HEK293T (cell line): ENCODE data around the gene UCMA.
"Not testable (repeated sequence)": the region's sequence is repeated elsewhere in the genome, so short reads cannot be mapped to it uniquely, and the experiment has no call there.

Experiments used
- CTCF ChIA-PET: fragments of 350-600 bp; formaldehyde crosslinking; extraction: SDS; loops from one replicate; lab custom pipeline; 2021; ENCODE audit warnings: antibody characterized with exemption, inconsistent platforms; lab: Yijun Ruan, JAX
- POLR2A ChIA-PET: fragments of 350-600 bp; formaldehyde crosslinking; extraction: SDS; loops from one replicate; lab custom pipeline; 2020; ENCODE audit warnings: antibody characterized with exemption, inconsistent platforms; lab: Yijun Ruan, JAX
- DNase-seq: peaks from one replicate; pipeline ENCODE4 v3.0.0; 2012; ENCODE audit warnings: mixed read lengths; ENCODE audit errors: extremely low spot score
- ARNT ChIP-seq: fragments of 450-650 bp; IDR thresholded peaks from 2 replicates; pipeline ENCODE4 v1.6.1; 2017; ENCODE audit warnings: mild to moderate bottlenecking
- BHLHE40 ChIP-seq: fragments of 450-650 bp; IDR thresholded peaks from 2 replicates; pipeline ENCODE4 v1.6.1; 2016; ENCODE audit warnings: mild to moderate bottlenecking, moderate library complexity, borderline replicate concordance
- CTBP1 ChIP-seq: fragments of 450-650 bp; IDR thresholded peaks from 2 replicates; pipeline ENCODE4 v1.6.1; 2016; ENCODE audit warnings: borderline replicate concordance
- ELF4 ChIP-seq: fragments of 450-650 bp; IDR thresholded peaks from 2 replicates; pipeline ENCODE4 v1.6.1; 2017; ENCODE audit warnings: antibody characterized with exemption
- FOXA1 ChIP-seq: fragments of 450-650 bp; IDR thresholded peaks from 2 replicates; pipeline ENCODE4 v1.6.1; 2016; ENCODE audit warnings: mild to moderate bottlenecking
- FOXK2 ChIP-seq: fragments of 450-650 bp; IDR thresholded peaks from 2 replicates; pipeline ENCODE4 v1.6.1; 2016; ENCODE audit warnings: mild to moderate bottlenecking
- FOXM1 ChIP-seq: fragments of 450-650 bp; IDR thresholded peaks from 2 replicates; pipeline ENCODE4 v1.6.1; 2017; ENCODE audit warnings: mild to moderate bottlenecking, borderline replicate concordance
- HDGF ChIP-seq: fragments of 450-650 bp; IDR thresholded peaks from 2 replicates; pipeline ENCODE4 v1.6.1; 2017; ENCODE audit warnings: antibody characterized with exemption, borderline replicate concordance
- L3MBTL2 ChIP-seq: fragments of 450-650 bp; conservative IDR thresholded peaks from 2 replicates; pipeline ENCODE4 v1.6.1; 2016; ENCODE audit warnings: mild to moderate bottlenecking
- LEF1 ChIP-seq: fragments of 450-650 bp; IDR thresholded peaks from 2 replicates; pipeline ENCODE4 v1.6.1; 2017; ENCODE audit warnings: mild to moderate bottlenecking, borderline replicate concordance
- NFRKB ChIP-seq: fragments of 450-650 bp; IDR thresholded peaks from 2 replicates; pipeline ENCODE4 v1.6.1; 2016; ENCODE audit warnings: mild to moderate bottlenecking, moderate library complexity
- PKNOX1 ChIP-seq: fragments of 450-650 bp; IDR thresholded peaks from 2 replicates; pipeline ENCODE4 v1.6.1; 2016
- SP1 ChIP-seq: fragments of 450-650 bp; IDR thresholded peaks from 2 replicates; pipeline ENCODE4 v1.6.1; 2017
- SUZ12 ChIP-seq: fragments of 450-650 bp; IDR thresholded peaks from 2 replicates; pipeline ENCODE4 v1.6.1; 2016; ENCODE audit warnings: mild to moderate bottlenecking
- TARDBP ChIP-seq: fragments of 450-650 bp; IDR thresholded peaks from 2 replicates; pipeline ENCODE4 v1.6.1; 2016
- ZNF384 ChIP-seq: fragments of 450-650 bp; IDR thresholded peaks from 2 replicates; pipeline ENCODE4 v1.6.1; 2016

UCMA gene

GRCh38 chr10:13238271-13239077 is 4.3 kb upstream of the UCMA start:
- TF ChIP-seq SP1 (no peak), HDGF (no peak), ELF4 (no peak), TARDBP (no peak), SUZ12 (no peak), PKNOX1 (no peak), ZNF384 (no peak), LEF1 (no peak), FOXM1 (no peak), NFRKB (no peak), L3MBTL2 (no peak), CTBP1 (no peak), ARNT (no peak), FOXA1 (no peak), BHLHE40 (no peak), FOXK2 (no peak)
- ChIA-PET POLR2A (no interaction called here), CTCF (no interaction called here)
- DNase-seq: no peak

- ChIA-PET POLR2A (no interaction called here), CTCF (interaction anchor here (0.6 kb wide), 1 partner anchor 8 kb away, joined by 3 read pairs; no protein-coding TSS in a partner anchor)
- no peak for DNase-seq
- TF ChIP-seq ARNT (no peak), FOXM1 (no peak), BHLHE40 (no peak), SUZ12 (no peak), FOXK2 (no peak), TARDBP (no peak), NFRKB (no peak), PKNOX1 (no peak), FOXA1 (no peak), L3MBTL2 (no peak), HDGF (no peak)
These were observed 2.5 kb upstream of the UCMA start for GRCh38 chr10:13236638-13237037.

GRCh38 chr10:13234736-13235135 is 562 bp upstream of the UCMA start:
- POLR2A ChIA-PET, CTCF ChIA-PET, DNase-seq: not testable (repeated sequence)

GRCh38 chr10:13233358-13233757 is 816 bp downstream of the UCMA start:
- DNase-seq: no peak
- POLR2A ChIA-PET: no interaction called here
- CTCF ChIA-PET: no interaction called here
- TF ChIP-seq ARNT (no peak), LEF1 (no peak), L3MBTL2 (no peak), SUZ12 (no peak), TARDBP (no peak), FOXK2 (no peak), FOXA1 (no peak), HDGF (no peak), PKNOX1 (no peak)

GRCh38 chr10:13231808-13232207 is 2.4 kb downstream of the UCMA start:
- ChIA-PET CTCF (no interaction called here), POLR2A (no interaction called here)
- DNase-seq: no peak
- no peak for TF ChIP-seq PKNOX1
- no peak for TF ChIP-seq FOXK2
- TF ChIP-seq FOXM1: no peak
- TF ChIP-seq FOXA1: no peak
- TF ChIP-seq ARNT: no peak
- TF ChIP-seq SUZ12: no peak
- no peak for TF ChIP-seq TARDBP
- TF ChIP-seq NFRKB: no peak
- no peak for TF ChIP-seq LEF1
- no peak for TF ChIP-seq HDGF
- TF ChIP-seq L3MBTL2: no peak
- no peak for TF ChIP-seq ELF4
- TF ChIP-seq ZNF384: no peak
- TF ChIP-seq BHLHE40: no peak
- no peak for TF ChIP-seq CTBP1
- no peak for TF ChIP-seq SP1

GRCh38 chr10:13231190-13231589 is 3.0 kb downstream of the UCMA start:
- no peak for DNase-seq
- ChIA-PET POLR2A (no interaction called here), CTCF (no interaction called here)
- no peak for TF ChIP-seq HDGF
- no peak for TF ChIP-seq BHLHE40
- no peak for TF ChIP-seq L3MBTL2
- TF ChIP-seq FOXA1: no peak
- TF ChIP-seq PKNOX1: no peak
- no peak for TF ChIP-seq ARNT
- no peak for TF ChIP-seq TARDBP
- no peak for TF ChIP-seq SP1
- TF ChIP-seq FOXK2: no peak
- no peak for TF ChIP-seq NFRKB
- no peak for TF ChIP-seq LEF1
